ENCODE results near the gene CD247.

DNA sequence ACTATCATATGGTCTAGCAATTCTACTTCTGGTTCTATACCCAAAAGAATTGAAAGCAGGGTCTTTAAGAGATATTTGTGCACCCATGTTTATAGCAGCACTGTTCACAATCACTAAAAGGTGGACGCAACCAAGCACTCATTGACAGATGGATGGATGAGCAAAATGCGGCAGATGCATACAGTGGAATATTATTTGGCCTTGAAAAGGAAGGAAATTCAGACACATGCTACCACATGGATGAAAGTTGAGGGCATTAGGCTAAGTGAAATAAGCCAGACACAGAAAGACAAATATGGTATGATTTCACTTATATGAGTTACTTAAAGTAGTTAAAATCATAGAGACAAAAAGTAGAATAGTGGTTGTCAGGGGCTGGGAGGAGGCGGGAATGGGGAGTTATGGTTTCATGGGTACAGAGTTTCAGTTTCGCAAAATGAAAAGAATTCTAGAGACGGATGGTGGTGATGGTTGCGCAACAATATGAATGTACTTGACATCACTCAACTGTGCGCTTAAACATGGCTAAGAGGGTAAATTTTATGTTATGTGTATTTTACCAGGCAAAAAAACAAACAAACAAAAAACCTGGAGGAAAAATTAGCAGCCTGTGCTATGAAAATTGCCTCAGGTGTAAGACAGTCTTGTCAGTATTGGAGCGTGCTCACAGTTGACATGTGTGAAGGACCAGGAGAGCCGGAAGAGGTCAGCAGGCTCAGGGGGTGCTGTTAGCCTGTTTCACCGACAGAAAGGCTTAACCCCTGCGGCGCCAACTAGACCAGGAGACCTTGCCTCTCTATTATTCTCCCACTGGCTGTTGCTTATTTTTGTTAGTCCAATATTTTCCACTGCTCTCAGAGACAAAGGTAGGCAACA is 26.5 kb downstream of the CD247 start:
- TF ChIP-seq, protein P1, sequence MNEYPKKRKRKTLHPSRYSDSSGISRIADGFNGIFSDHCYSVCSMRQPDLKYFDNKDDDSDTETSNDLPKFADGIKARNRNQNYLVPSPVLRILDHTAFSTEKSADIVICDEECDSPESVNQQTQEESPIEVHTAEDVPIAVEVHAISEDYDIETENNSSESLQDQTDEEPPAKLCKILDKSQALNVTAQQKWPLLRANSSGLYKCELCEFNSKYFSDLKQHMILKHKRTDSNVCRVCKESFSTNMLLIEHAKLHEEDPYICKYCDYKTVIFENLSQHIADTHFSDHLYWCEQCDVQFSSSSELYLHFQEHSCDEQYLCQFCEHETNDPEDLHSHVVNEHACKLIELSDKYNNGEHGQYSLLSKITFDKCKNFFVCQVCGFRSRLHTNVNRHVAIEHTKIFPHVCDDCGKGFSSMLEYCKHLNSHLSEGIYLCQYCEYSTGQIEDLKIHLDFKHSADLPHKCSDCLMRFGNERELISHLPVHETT (tag by site-specific recombination; IDR thresholded peaks at IDR 0.05), result no peak
- TF ChIP-seq ZNF791 (tag by site-specific recombination; IDR thresholded peaks at IDR 0.05), result no peak
- TF ChIP-seq, protein P2, sequence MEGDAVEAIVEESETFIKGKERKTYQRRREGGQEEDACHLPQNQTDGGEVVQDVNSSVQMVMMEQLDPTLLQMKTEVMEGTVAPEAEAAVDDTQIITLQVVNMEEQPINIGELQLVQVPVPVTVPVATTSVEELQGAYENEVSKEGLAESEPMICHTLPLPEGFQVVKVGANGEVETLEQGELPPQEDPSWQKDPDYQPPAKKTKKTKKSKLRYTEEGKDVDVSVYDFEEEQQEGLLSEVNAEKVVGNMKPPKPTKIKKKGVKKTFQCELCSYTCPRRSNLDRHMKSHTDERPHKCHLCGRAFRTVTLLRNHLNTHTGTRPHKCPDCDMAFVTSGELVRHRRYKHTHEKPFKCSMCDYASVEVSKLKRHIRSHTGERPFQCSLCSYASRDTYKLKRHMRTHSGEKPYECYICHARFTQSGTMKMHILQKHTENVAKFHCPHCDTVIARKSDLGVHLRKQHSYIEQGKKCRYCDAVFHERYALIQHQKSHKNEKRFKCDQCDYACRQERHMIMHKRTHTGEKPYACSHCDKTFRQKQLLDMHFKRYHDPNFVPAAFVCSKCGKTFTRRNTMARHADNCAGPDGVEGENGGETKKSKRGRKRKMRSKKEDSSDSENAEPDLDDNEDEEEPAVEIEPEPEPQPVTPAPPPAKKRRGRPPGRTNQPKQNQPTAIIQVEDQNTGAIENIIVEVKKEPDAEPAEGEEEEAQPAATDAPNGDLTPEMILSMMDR (tag by site-specific recombination; IDR thresholded peaks at IDR 0.05), result no peak
